Stimulated activated CD8-positive, alpha-beta memory T cell treated with anti-CD3 and anti-CD28 coated beads, Interleukin-15, amount 100 ng/mL, for 1 hour (primary cell): Measurements from ENCODE around the gene BCL2L13.
"Not testable (repeated sequence)": the region's sequence is repeated elsewhere in the genome, so short reads cannot be mapped to it uniquely, and the experiment has no call there.

Experiments
- DNase-seq: peaks from one replicate; pipeline ENCODE4 v3.0.0-alpha.2; 2020; ENCODE audit warnings: low read depth

Gene BCL2L13

GRCh38 chr22:17761138-17761488 is 122.6 kb downstream of the BCL2L13 start:
- DNase-seq: no peak

GRCh38 chr22:17763442-17763841 is 124.9 kb downstream of the BCL2L13 start:
- DNase-seq: not testable (repeated sequence)

- no peak for DNase-seq
Measured at GRCh38 chr22:17764036-17764435, 125.5 kb downstream of the BCL2L13 start.

GRCh38 chr22:17764852-17765251 is 126.3 kb downstream of the BCL2L13 start:
- not testable (repeated sequence) for DNase-seq

- no peak for DNase-seq
Measured at GRCh38 chr22:17767233-17768065, 128.9 kb downstream of the BCL2L13 start.

GRCh38 chr22:17769013-17769715 is 130.6 kb downstream of the BCL2L13 start:
- DNase-seq: no peak

- DNase-seq: no peak
Measured at GRCh38 chr22:17769716-17770082, 131.1 kb downstream of the BCL2L13 start.

- DNase-seq: no peak
Measured at GRCh38 chr22:17770180-17771077, 131.9 kb downstream of the BCL2L13 start.

GRCh38 chr22:17772249-17772957 is 133.8 kb downstream of the BCL2L13 start:
- DNase-seq: no peak

GRCh38 chr22:17772958-17773605 is 134.5 kb downstream of the BCL2L13 start:
- DNase-seq: no peak

- DNase-seq: no peak
Measured at GRCh38 chr22:17773606-17774205, 135.1 kb downstream of the BCL2L13 start.

- DNase-seq: no peak
Measured at GRCh38 chr22:17774206-17774925, 135.8 kb downstream of the BCL2L13 start, which contains the start of gene BID. Gene BID, minus strand, starts transcription at chr22:17774469. Its CDS starts 24,353 bp downstream, at chr22:17750116.

GRCh38 chr22:17774926-17775685 is 136.5 kb downstream of the BCL2L13 start:
- no peak for DNase-seq

GRCh38 chr22:17775781-17776465 is 137.4 kb downstream of the BCL2L13 start:
- DNase-seq: no peak

GRCh38 chr22:17777005-17777716 is 138.6 kb downstream of the BCL2L13 start:
- peak; percentile 44 for DNase-seq

GRCh38 chr22:17777717-17778044 is 139.1 kb downstream of the BCL2L13 start:
- DNase-seq: no peak

GRCh38 chr22:17778412-17778976 is 139.9 kb downstream of the BCL2L13 start:
- no peak for DNase-seq
